ENCODE results near the gene NTNG1. TPM values are rescaled to one million over a fixed set of nuclear protein-coding genes. Genes with fewer than 3 reads are reported as not detected.

Gene NTNG1
- total and polyA plus RNA-seq, 2 of the 8 experiments (the other 6 are each of a cell fraction or from before 2014, with no cell fraction given), result 1.2 to 4.1 TPM

GRCh38 chr1:107444302-107444701, 303.5 kb downstream of the NTNG1 start:
- Histone ChIP-seq H3K23ac (ENCODE audit: insufficient read length) (no peak overlapping the region), H3K79me1 (ENCODE audit: low read depth, low read length) (no peaks in the 10 kb centered on the region), H3K27me3 (replicated peaks in 1 of 4; ENCODE audit: control insufficient read depth in 3 of 4, extremely low read depth in 1 of 4, insufficient read depth in 3 of 4, low read length in 3 of 4) (no peaks in the 10 kb centered on the region), H3K9ac (replicated peaks in 1 of 4; ENCODE audit: extremely low read depth in 1 of 4, low read depth in 3 of 4, low read length in 3 of 4) (no peak overlapping the region), H2BK12ac (ENCODE audit: low read depth, low read length) (no peak overlapping the region), H2AK5ac (ENCODE audit: low read depth, low read length) (no peak overlapping the region), H2AFZ (ENCODE audit: low read length) (no peak overlapping the region), H3K4me1 (replicated peaks in 1 of 4; ENCODE audit: control insufficient read depth in 3 of 4, insufficient read depth in 4 of 4, low read length in 3 of 4) (peaks cover 0 to 5% (median 1%) of the 10 kb centered on the region in 4 experiments; a peak in 1 of 7 replicates), H4K8ac (ENCODE audit: extremely low read depth, insufficient read depth, low read length) (no peak overlapping the region), H3K56ac (replicated peaks; ENCODE audit: insufficient read length, low read depth, low read length) (no peak overlapping the region), H3K27ac (ENCODE audit: low read depth, low read length) (no peak overlapping the region), H3K4me2 (ENCODE audit: insufficient read depth in 1 of 2, low read depth in 2 of 2, low read length in 2 of 2) (no peak overlapping the region), H4K91ac (replicated peaks; ENCODE audit: insufficient read length, low read length) (no peak overlapping the region), H3K23me2 (ENCODE audit: low read depth, low read length) (no peaks in the 10 kb centered on the region), H3K79me2 (ENCODE audit: control insufficient read depth in 1 of 2, insufficient read depth in 2 of 2, low read length in 2 of 2) (no peaks in the 10 kb centered on the region), H4K20me1 (replicated peaks in 1 of 2; ENCODE audit: control insufficient read depth in 1 of 2, insufficient read depth in 2 of 2, low read length in 2 of 2) (no peaks in the 10 kb centered on the region), H3K18ac (ENCODE audit: extremely low read depth, low read length) (no peak overlapping the region), H3K4me3 (ENCODE audit: extremely low read depth in 1 of 4, insufficient read depth in 2 of 4, low read depth in 3 of 4, low read length in 4 of 4) (no peak overlapping the region), H4K5ac (ENCODE audit: insufficient read length, low read depth, low read length) (no peak overlapping the region), H3K9me3 (ENCODE audit: insufficient read depth in 2 of 2, low read depth in 1 of 2, low read length in 1 of 2) (no peaks in the 10 kb centered on the region), H2BK5ac (ENCODE audit: low read depth, low read length) (no peak overlapping the region), H2BK20ac (ENCODE audit: low read length) (no peak overlapping the region), H2BK15ac (ENCODE audit: low read length) (no peak overlapping the region), H3K14ac (ENCODE audit: insufficient read length) (no peak overlapping the region), H2BK120ac (replicated peaks; ENCODE audit: low read depth, low read length) (no peak overlapping the region), H3K36me3 (ENCODE audit: control insufficient read depth in 2 of 4, insufficient read depth in 4 of 4, low read length in 3 of 4) (no peaks in the 10 kb centered on the region), H3K4ac (replicated peaks; ENCODE audit: insufficient read length, low read depth, low read length) (no peak overlapping the region)
- POLR2A ChIA-PET (ENCODE audit: partially characterized antibody), result interaction anchor here (1.1 kb wide), 1 partner anchor 15 kb away, joined by 3 read pairs; no protein-coding TSS in a partner anchor
- CTCF ChIA-PET (ENCODE audit: partially characterized antibody), result interaction anchor here (0.8 to 3.9 kb wide), 5 partner anchors 13 to 190 kb away, joined by 3 to 16 read pairs (median 3); no protein-coding TSS in a partner anchor
- FAIRE-seq (no peak), DNase-seq (ENCODE audit: low read depth in 1 of 2, low spot score in 2 of 2) (no peak)
- 90% methylated on average over 1 of the region's 1 CpG; no CpG with 5 or more reads in 1 of the 2 experiments for WGBS, 2 experiments (ENCODE audit: extremely low coverage in 1 of 2, insufficient coverage in 1 of 2, insufficient read length in 1 of 2, insufficient replicate concordance in 2 of 2, low coverage in 1 of 2, low lambda C conversion rate in 2 of 2, missing lambda C conversion rate in 1 of 2)
- TF ChIP-seq YY1 (IDR thresholded peaks at IDR 0.05; ENCODE audit: low read depth, low read length), result no peak
- no peak for TF ChIP-seq SP2 (IDR thresholded peaks at IDR 0.05; ENCODE audit: low read length)
- TF ChIP-seq KDM5A (IDR thresholded peaks at IDR 0.05; ENCODE audit: low read length), result no peak
- no peak for TF ChIP-seq CHD2 (IDR thresholded peaks at IDR 0.05; ENCODE audit: low read length)
- no peak for TF ChIP-seq NRF1 (IDR thresholded peaks at IDR 0.05; ENCODE audit: low read depth, low read length)
- no peak for TF ChIP-seq EP300 (IDR thresholded peaks at IDR 0.05; ENCODE audit: borderline replicate concordance in 1 of 2, low read depth in 2 of 2, low read length in 2 of 2)
- no peak for TF ChIP-seq E2F6 (IDR thresholded peaks at IDR 0.05)
- no peak for TF ChIP-seq RBBP5 (IDR thresholded peaks at IDR 0.05; ENCODE audit: borderline replicate concordance, low read depth, low read length)
- TF ChIP-seq BCL11A (IDR thresholded peaks at IDR 0.05; ENCODE audit: low read depth in 2 of 2, low read length in 2 of 2), result no peak
- no peak for TF ChIP-seq TAF1 (IDR thresholded peaks at IDR 0.05; ENCODE audit: low read depth, low read length)
- TF ChIP-seq RFX5 (IDR thresholded peaks at IDR 0.05; ENCODE audit: borderline replicate concordance, low read depth, low read length), result no peak
- no peak for TF ChIP-seq SAP30 (IDR thresholded peaks at IDR 0.05; ENCODE audit: insufficient read depth, insufficient replicate concordance, low read length)
- TF ChIP-seq NANOG (IDR thresholded peaks at IDR 0.05; ENCODE audit: insufficient read depth, low read depth, low read length, poor library complexity, severe bottlenecking), result no peak
- no peak for TF ChIP-seq TBP (IDR thresholded peaks at IDR 0.05; ENCODE audit: low read depth, low read length)
